GM13976 (cell line): ENCODE results near the gene CAPN3.
"Not testable (repeated sequence)": the region's sequence is repeated elsewhere in the genome, so short reads cannot be mapped to it uniquely, and the experiment has no call there.

Experiments used
- DNase-seq: peaks from one replicate; pipeline ENCODE4 v3.0.0; 2012; ENCODE audit warnings: low spot score
- CTCF ChIP-seq: IDR thresholded peaks from 2 replicates; pipeline ENCODE4 v1.5.1; 2012; ENCODE audit warnings: borderline replicate concordance, mild to moderate bottlenecking; ENCODE audit not compliant: insufficient read depth; ENCODE audit errors: extremely low read depth, missing control alignments, control extremely low read depth
- in situ Hi-C: fragments of 300-500 bp; cut with MboI; formaldehyde crosslinking; loops from one replicate; pipeline ENCODE4 v1.12.0; 2022; ENCODE audit warnings: low sequenced_read_pairs, mixed read lengths, inconsistent platforms; ENCODE audit not compliant: unreplicated experiment

Gene CAPN3

DNA sequence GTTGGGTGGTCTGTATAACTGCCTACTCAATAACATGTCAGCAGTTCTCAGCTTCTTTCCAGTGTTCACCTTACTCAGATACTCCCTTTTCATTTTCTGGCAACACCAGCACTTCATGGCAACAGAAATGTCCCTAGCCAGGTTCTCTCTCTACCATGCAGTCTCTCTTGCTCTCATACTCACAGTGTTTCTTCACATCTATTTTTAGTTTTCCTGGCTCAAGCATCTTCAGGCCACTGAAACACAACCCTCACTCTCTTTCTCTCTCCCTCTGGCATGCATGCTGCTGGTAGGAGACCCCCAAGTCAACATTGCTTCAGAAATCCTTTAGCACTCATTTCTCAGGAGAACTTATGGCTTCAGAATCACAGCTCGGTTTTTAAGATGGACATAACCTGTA, at the start of gene CAPN3:
Gene CAPN3, plus strand, starts transcription at position 253 of the 400 bp plus-strand sequence. CDS start 305 bp downstream, outside the sequence.
- in situ Hi-C loops = no loop called here
- no peak for DNase-seq
- TF ChIP-seq CTCF = no peak

- DNase-seq = no peak
- in situ Hi-C loops = no loop called here
- TF ChIP-seq CTCF = no peak
Observed at GRCh38 chr15:42313463-42313862, 45.8 kb upstream of the CAPN3 start.

DNA sequence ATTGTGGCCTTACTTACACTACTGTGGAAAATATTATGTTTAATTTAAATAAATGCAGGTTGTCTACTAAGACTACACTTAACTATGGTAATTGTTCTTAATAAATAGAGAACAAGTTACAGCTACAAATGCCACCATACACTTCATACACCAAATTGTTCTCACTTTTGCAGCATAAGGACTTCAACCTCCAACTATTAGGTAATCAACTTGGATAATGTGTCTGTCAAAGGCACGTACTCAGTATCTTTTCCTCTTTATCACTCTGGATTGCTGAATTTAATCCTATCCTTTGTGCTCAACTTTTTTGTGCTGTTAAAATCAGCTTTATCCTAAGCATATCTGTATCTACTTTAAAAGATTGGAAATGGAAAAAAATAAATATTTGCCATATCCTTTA, 44.5 kb upstream of the CAPN3 start:
- no peak for TF ChIP-seq CTCF
- no peak for DNase-seq
- in situ Hi-C loops = no loop called here

DNA sequence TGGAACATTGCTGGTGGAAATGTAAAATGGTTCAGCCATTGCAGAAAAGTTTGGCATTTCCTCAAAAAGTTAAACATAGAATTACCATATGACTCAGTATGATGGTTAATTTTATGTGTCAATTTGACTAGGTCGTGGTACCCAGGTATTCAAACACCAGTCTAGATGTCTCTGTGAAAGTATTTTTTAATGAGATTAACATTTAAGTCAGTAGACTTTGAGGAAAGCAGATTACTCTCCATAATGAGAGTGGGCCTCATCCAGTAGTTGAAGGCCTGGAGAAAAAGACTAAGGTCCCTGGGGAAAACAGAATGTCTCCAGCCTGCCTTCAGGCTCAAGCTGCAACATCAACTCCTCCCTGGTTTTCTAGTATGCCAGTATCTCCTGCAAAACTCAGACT, 43.8 kb upstream of the CAPN3 start:
- no peak for DNase-seq
- no peak for TF ChIP-seq CTCF
- in situ Hi-C loops = no loop called here

GRCh38 chr15:42316282-42316805, 43.0 kb upstream of the CAPN3 start:
- DNase-seq, in situ Hi-C loops: not testable (repeated sequence)

- in situ Hi-C loops = no loop called here
- TF ChIP-seq CTCF = no peak
- DNase-seq = no peak
Observed at GRCh38 chr15:42319206-42319605, 40.1 kb upstream of the CAPN3 start.

GRCh38 chr15:42324308-42324707, 35.0 kb upstream of the CAPN3 start:
- in situ Hi-C loops = no loop called here
- no peak for DNase-seq
- TF ChIP-seq CTCF = no peak
